Dermis microvascular lymphatic vessel endothelial cell (primary cell): ENCODE measurements around the gene GRHPR. TPM values are rescaled to one million over a fixed set of nuclear protein-coding genes. Genes with fewer than 3 reads are reported as not detected.
A peak's percentile ranks its signal among the peaks of the same experiment; 100 is the strongest.
"Not testable (repeated sequence)": the region's sequence is repeated elsewhere in the genome, so short reads cannot be mapped to it uniquely, and the experiment has no call there.

Experiments
- DNase-seq, 2 donors: peaks; one replicate each; pipeline versions ENCODE4 v3.0.0 to v3.0.0-alpha.2; 2010; ENCODE audit warnings: low read depth in 2 of 2
- total RNA-seq: library from RNA; depleted of rRNA; stranded (reverse); fragments of >200 nt; gene quantifications from 2 replicates; pipeline ENCODE4 v1.2.1, GENCODE V29; 2014

GRHPR gene
- total RNA-seq, 1 donor from 2014 or later: 122 TPM

GRCh38 chr9:37477987-37478619 is 55.6 kb downstream of the GRHPR start:
- DNase-seq: not testable (repeated sequence)

GRCh38 chr9:37480759-37481158 is 58.3 kb downstream of the GRHPR start:
- no peak for DNase-seq

- peak; percentile 68 to 92 for DNase-seq
Measured at GRCh38 chr9:37485389-37486255, 63.1 kb downstream of the GRHPR start, which contains the start of gene POLR1E. Gene POLR1E, plus strand, starts transcription at chr9:37485948. Its CDS starts 100 bp downstream, at chr9:37486048.

- DNase-seq: no peak
Measured at GRCh38 chr9:37486256-37486615, 63.7 kb downstream of the GRHPR start.

Other genes with a start within 250 kb of the GRHPR start
- 8.9 and 11.8 TPM in 2 replicates for gene ZBTB5, start 42.8 kb downstream of the GRHPR start, total RNA-seq
- 10.6 and 12.2 TPM in 2 replicates for gene POLR1E, start 63.3 kb downstream of the GRHPR start, total RNA-seq
- 9.1 and 17.6 TPM in 2 replicates for gene FBXO10, start 153.7 kb downstream of the GRHPR start, total RNA-seq
- gene TOMM5, start 169.9 kb downstream of the GRHPR start, total RNA-seq: 92.2 and 126 TPM in 2 replicates
- gene FRMPD1, start 228.3 kb downstream of the GRHPR start, total RNA-seq: not detected in 2 replicates